Ishikawa (cell line): ENCODE measurements around the gene SH3TC1.

ENCODE experiments used
- CEBPB ChIP-seq: IDR thresholded peaks from 2 replicates; pipeline ENCODE4 v1.6.1; 2012
- CREB1 ChIP-seq: IDR thresholded peaks from 2 replicates; pipeline ENCODE4 v1.6.1; 2012; ENCODE audit warnings: low read depth
- EGR1 ChIP-seq: IDR thresholded peaks from 2 replicates; pipeline ENCODE4 v1.6.1; 2012
- EP300 ChIP-seq: IDR thresholded peaks from 2 replicates; pipeline ENCODE4 v1.6.1; 2012; ENCODE audit warnings: borderline replicate concordance
- FOXM1 ChIP-seq: IDR thresholded peaks from 2 replicates; pipeline ENCODE4 v1.6.1; 2012; ENCODE audit warnings: low read depth, borderline replicate concordance
- NFIC ChIP-seq: IDR thresholded peaks from 2 replicates; pipeline ENCODE4 v1.6.1; 2012
- RAD21 ChIP-seq: IDR thresholded peaks from 2 replicates; pipeline ENCODE4 v1.6.1; 2012; ENCODE audit warnings: low read depth
- TAF1 ChIP-seq: IDR thresholded peaks from 2 replicates; pipeline ENCODE4 v1.6.1; 2012; ENCODE audit warnings: low read depth, mild to moderate bottlenecking
- TCF12 ChIP-seq: IDR thresholded peaks from 2 replicates; pipeline ENCODE4 v1.6.1; 2012; ENCODE audit warnings: low read depth
- TEAD4 ChIP-seq: IDR thresholded peaks from 2 replicates; pipeline ENCODE4 v1.6.1; 2012
- YY1 ChIP-seq: IDR thresholded peaks from 2 replicates; pipeline ENCODE4 v1.6.1; 2012; ENCODE audit warnings: low read depth
- ZBTB7A ChIP-seq: IDR thresholded peaks from 2 replicates; pipeline ENCODE4 v1.6.1; 2012; ENCODE audit warnings: low read depth
- TF ChIP-seq, protein P1 (sequence below): IDR thresholded peaks from 2 replicates; pipeline ENCODE4 v1.6.1; 2012
- TF ChIP-seq, protein P2 (sequence below): IDR thresholded peaks from 2 replicates; pipeline ENCODE4 v1.6.1; 2012; ENCODE audit warnings: low read depth, mild to moderate bottlenecking
- TF ChIP-seq, protein P3 (sequence below): IDR thresholded peaks from 2 replicates; pipeline ENCODE4 v1.6.1; 2012

Gene SH3TC1

DNA sequence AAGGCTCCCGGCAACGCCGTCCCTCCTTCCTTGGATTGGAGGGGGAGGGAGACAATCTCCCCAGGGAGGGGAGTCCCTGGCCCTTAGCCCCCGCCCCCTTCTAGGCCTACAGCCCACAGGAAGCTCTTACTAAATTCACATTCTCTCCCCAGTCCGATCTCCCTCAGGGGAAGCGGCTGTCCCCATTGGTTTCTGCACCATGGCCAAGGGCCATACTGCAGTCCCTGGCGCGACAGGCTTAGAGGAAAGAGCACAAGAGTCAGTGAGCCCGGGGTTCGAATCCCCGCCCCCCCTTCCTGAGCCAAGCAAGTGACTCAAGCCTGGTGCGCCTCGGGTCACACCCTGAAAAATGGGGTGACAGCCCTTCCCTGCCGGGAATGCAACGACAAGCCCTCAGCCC is 41.6 kb upstream of the SH3TC1 start:
- TF ChIP-seq, protein P1, sequence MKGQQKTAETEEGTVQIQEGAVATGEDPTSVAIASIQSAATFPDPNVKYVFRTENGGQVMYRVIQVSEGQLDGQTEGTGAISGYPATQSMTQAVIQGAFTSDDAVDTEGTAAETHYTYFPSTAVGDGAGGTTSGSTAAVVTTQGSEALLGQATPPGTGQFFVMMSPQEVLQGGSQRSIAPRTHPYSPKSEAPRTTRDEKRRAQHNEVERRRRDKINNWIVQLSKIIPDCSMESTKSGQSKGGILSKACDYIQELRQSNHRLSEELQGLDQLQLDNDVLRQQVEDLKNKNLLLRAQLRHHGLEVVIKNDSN, result no peak
- no peak for TF ChIP-seq EGR1
- TF ChIP-seq, protein P2, sequence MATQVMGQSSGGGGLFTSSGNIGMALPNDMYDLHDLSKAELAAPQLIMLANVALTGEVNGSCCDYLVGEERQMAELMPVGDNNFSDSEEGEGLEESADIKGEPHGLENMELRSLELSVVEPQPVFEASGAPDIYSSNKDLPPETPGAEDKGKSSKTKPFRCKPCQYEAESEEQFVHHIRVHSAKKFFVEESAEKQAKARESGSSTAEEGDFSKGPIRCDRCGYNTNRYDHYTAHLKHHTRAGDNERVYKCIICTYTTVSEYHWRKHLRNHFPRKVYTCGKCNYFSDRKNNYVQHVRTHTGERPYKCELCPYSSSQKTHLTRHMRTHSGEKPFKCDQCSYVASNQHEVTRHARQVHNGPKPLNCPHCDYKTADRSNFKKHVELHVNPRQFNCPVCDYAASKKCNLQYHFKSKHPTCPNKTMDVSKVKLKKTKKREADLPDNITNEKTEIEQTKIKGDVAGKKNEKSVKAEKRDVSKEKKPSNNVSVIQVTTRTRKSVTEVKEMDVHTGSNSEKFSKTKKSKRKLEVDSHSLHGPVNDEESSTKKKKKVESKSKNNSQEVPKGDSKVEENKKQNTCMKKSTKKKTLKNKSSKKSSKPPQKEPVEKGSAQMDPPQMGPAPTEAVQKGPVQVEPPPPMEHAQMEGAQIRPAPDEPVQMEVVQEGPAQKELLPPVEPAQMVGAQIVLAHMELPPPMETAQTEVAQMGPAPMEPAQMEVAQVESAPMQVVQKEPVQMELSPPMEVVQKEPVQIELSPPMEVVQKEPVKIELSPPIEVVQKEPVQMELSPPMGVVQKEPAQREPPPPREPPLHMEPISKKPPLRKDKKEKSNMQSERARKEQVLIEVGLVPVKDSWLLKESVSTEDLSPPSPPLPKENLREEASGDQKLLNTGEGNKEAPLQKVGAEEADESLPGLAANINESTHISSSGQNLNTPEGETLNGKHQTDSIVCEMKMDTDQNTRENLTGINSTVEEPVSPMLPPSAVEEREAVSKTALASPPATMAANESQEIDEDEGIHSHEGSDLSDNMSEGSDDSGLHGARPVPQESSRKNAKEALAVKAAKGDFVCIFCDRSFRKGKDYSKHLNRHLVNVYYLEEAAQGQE, result no peak
- no peak for TF ChIP-seq EP300
- no peak for TF ChIP-seq YY1
- TF ChIP-seq TEAD4, result no peak
- TF ChIP-seq CEBPB, result no peak
- no peak for TF ChIP-seq TCF12
- TF ChIP-seq CREB1, result no peak
- TF ChIP-seq FOXM1, result no peak
- TF ChIP-seq, protein P3, sequence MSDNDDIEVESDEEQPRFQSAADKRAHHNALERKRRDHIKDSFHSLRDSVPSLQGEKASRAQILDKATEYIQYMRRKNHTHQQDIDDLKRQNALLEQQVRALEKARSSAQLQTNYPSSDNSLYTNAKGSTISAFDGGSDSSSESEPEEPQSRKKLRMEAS, result no peak
- TF ChIP-seq TAF1, result no peak
- no peak for TF ChIP-seq RAD21
- no peak for TF ChIP-seq NFIC
- no peak; the same call in 1 of the 2 replicates for TF ChIP-seq ZBTB7A

DNA sequence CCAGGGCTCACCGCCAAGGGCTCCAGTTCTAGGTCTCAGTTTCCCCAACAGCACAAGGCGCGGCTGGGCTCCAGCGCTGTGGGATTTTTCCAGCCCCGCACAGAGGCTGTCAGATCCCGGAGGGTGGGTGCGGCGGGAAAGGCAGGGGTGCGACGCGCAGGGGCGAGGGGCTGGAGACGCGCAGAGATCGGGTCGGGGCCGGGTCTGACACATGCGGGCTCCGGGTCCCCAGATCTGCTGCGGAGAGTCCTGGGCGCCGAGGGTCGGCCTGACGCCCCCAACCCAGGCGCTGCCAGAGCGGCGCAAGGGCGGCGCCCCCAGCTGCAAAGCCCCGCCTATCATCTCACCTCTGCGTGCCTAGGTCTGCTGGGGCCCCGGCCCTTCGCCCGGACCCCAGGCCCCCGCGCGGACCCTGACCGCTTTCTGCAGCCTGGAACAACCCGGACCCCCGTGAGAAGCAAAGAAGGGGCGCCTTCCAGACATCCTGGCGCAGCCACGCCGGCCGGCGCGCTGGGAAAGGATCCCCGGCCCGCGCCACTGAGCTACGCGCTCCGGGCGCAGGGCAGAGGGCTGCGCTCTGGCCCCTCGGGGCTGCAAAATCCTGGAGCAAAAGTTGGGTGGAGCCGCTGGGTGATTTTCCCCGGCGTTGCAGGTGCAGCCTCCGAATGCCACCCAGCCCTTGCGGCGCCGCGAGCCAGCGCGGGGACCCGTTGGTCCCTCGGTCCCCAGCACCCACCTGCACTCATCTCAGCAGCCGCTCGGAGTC is 41.0 kb upstream of the SH3TC1 start:
- TF ChIP-seq FOXM1 (no peak), CREB1 (no peak), TAF1 (no peak), EGR1 (no peak), TCF12 (no peak)
- TF ChIP-seq, protein P3, result no peak

DNA sequence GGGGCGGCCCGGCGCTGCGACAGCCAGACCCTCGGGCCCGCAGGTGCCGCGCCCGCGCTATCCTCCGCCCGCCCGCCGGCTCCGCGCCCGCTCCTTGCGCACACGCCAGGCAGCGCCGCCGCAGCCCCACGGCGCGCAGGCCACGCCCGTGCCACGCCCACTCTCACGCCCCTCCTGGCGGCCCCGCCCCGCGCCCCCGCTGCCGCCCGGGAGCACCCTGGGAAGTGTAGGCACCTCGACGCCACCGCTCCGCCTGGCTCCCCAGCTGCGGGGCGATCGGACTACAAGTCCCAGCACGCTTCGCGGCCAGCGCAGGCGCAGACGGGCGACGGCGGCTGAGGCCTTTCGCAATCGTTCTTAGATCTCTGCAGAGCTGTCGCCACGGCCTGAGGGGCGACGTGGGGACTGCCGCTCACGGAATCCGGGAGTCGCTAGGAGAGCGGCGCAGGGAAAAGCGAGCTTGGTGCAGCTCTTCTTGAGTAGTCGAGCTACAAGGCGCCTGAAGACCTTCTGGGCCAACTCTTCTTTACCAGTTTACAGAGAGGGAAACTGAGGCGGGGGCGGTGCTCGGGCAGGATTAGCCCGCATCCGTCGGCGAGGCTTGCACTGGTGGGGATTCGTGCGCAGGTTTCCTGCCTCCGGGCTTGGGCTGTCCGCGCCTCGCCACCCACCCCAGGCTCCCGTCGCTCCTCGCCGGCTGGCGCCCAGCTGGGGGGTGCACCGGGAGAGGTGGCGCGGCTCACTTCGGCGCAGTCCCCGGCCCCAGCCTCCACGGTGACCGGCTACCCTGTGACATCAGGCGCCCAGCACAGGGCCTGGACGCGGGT is 40.2 kb upstream of the SH3TC1 start, which contains the start of gene ABLIM2:
Gene ABLIM2, minus strand, starts transcription at position 104 of the 827 bp plus-strand sequence. CDS start 124 bp downstream, outside the sequence.
- no peak for TF ChIP-seq YY1
- TF ChIP-seq TEAD4, result no peak
- TF ChIP-seq EGR1, result peak; percentile 84
- TF ChIP-seq, protein P1, result no peak
- TF ChIP-seq TAF1, result 0 out of 2 replicates have a peak, but pooled peaks have one; percentile 12
- no peak for TF ChIP-seq EP300
- peak; percentile 99 for TF ChIP-seq CEBPB
- TF ChIP-seq NFIC, result no peak
- no peak for TF ChIP-seq TCF12
- no peak for TF ChIP-seq FOXM1
- TF ChIP-seq, protein P3, result peak; percentile 45; the same call in 1 of the 2 replicates
- no peak for TF ChIP-seq RAD21
- no peak for TF ChIP-seq CREB1
- TF ChIP-seq, protein P2, result no peak
- peak; percentile 39; the same call in 1 of the 2 replicates for TF ChIP-seq ZBTB7A

DNA sequence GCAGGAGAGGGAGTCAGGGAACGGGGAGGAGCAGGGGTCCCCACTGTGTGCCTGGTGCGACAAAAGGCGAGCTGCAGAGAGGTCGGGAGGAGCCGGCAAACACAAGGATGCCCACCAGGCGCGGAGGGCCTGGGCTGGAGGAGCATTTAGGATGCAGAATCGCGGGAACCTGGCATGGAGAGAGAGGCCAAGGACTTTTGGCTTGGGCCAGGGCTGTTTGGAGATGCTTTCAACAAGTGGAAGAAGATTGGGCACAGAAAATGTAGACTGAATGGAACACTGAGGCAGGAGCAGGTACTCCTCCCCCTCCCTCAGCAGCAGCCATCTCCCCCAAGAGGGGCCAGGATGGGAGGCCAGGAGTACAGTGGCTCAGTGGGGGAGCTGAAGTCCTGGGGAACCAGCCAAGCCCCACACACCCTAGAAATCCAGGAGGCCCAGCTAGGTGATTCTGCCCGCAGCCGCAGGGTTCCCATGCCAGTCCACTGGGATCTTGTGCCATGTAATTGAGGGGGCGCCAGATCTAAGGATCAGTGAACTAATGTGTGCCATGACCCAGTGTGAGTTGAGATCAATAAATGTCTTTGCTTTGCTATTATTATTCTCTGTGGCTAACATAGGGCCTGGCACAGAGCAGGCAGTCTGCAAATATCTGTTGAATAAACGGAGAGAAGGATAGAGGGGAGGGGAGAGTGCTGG is 39.4 kb upstream of the SH3TC1 start:
- TF ChIP-seq ZBTB7A (0 out of 2 replicates have a peak, but pooled peaks have one; percentile 1), TEAD4 (no peak), EGR1 (no peak)

DNA sequence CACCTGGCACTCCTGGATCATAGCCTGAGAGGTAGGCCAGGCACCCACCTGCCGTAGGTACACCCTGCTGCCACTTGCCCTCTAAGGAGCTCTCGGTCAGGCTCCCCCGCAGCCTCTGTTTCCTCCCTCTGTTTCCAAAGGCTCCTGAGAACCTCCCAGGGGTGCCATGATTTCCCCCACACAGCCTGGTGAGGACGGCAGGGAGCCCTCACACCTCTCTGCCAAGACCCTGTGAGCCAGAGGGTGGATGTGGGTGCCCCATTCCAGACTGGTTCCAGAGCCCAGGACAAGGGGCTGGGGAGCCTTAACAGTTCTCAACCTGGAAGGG is 38.9 kb upstream of the SH3TC1 start:
- TF ChIP-seq EP300, result no peak
- no peak for TF ChIP-seq ZBTB7A
- no peak for TF ChIP-seq CEBPB
- TF ChIP-seq NFIC, result no peak
- TF ChIP-seq CREB1, result no peak
- TF ChIP-seq, protein P1, result no peak
- TF ChIP-seq, protein P2, result no peak
- TF ChIP-seq RAD21, result no peak
- no peak for TF ChIP-seq TCF12
- no peak for TF ChIP-seq EGR1
- TF ChIP-seq, protein P3, result no peak
